ENCODE data around the gene AGAP1.

AGAP1 gene

DNA sequence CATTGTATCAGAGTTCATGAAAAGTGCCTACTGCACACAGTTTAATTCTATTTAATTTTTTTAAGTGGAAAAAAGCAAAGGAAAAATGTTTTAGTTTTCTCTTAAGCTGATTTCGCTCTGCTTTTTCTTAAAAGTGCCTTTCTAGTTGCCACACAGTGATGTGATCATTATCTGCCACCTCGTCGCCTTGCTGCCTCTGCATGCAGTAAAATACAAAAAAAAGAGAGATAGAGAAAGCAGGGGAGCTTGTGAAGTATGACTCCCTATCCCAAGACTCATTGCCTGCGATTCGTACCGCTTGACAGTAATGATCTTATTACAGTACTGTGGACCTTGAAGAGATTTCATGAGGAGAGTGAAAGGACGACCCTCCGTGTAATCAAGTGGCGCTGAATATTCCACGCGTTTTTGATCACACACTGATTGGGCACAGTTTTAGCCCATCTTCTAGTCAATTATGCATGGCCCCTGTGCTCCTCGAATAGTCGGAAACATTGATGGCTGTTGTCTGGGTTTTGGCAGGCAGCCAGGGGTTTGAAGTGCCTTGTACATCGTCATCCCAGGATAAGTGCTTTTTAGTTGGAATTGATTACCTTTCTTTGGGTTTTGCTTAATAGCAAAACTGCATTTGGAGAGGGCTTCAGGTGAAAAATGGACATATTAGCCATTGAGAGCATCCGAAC lies 486.1 kb downstream of the AGAP1 start:
- Histone ChIP-seq H3K27me3 (ENCODE audit: control insufficient read depth in 2 of 2, insufficient read depth in 2 of 2, low read length in 2 of 2) (no peaks in the 10 kb centered on the region), H3K27ac (ENCODE audit: low read depth in 2 of 2, low read length in 2 of 2) (no peak overlapping the region), H3K4me3 (ENCODE audit: low read length in 2 of 2) (no peak overlapping the region), H3K9ac (ENCODE audit: low read depth in 1 of 2, low read length in 2 of 2) (no peak overlapping the region), H3K36me3 (ENCODE audit: control insufficient read depth in 2 of 2, insufficient read depth in 2 of 2, low read length in 2 of 2) (peaks cover 2 to 3% of the 10 kb centered on the region in 2 donors), H3K9me3 (ENCODE audit: control insufficient read depth in 2 of 2, low read length in 2 of 2) (no peaks in the 10 kb centered on the region), H3K4me1 (ENCODE audit: control insufficient read depth in 2 of 2, insufficient read depth in 2 of 2, low read length in 2 of 2) (no peaks in the 10 kb centered on the region)

DNA sequence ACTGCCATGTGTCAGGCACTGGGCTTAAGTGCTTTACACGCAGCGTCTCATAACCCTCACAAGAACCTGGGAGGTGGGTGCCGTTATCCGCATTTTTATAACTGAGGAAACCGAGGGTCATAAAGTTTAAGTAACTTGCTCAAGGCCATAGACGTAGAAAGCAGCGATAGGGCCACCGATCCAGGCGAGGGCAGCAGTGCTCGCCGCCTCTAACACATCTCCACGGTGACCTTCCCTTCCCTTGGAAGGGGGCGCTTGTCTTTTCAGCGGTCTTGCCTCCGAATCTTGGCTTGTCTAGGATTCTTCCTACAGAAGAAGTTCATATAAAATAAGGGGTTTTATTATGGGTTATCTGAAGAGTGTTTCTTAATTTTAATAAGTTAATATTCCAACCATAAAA lies 487.8 kb downstream of the AGAP1 start:
- Histone ChIP-seq H3K4me1 (ENCODE audit: control insufficient read depth in 2 of 2, insufficient read depth in 2 of 2, low read length in 2 of 2) (no peaks in the 10 kb centered on the region), H3K4me3 (ENCODE audit: low read length in 2 of 2) (no peak overlapping the region), H3K36me3 (ENCODE audit: control insufficient read depth in 2 of 2, insufficient read depth in 2 of 2, low read length in 2 of 2) (peaks cover 2 to 3% of the 10 kb centered on the region in 2 donors), H3K27ac (ENCODE audit: low read depth in 2 of 2, low read length in 2 of 2) (no peak overlapping the region), H3K9me3 (ENCODE audit: control insufficient read depth in 2 of 2, low read length in 2 of 2) (no peaks in the 10 kb centered on the region), H3K9ac (ENCODE audit: low read depth in 1 of 2, low read length in 2 of 2) (no peak overlapping the region), H3K27me3 (ENCODE audit: control insufficient read depth in 2 of 2, insufficient read depth in 2 of 2, low read length in 2 of 2) (no peaks in the 10 kb centered on the region)

DNA sequence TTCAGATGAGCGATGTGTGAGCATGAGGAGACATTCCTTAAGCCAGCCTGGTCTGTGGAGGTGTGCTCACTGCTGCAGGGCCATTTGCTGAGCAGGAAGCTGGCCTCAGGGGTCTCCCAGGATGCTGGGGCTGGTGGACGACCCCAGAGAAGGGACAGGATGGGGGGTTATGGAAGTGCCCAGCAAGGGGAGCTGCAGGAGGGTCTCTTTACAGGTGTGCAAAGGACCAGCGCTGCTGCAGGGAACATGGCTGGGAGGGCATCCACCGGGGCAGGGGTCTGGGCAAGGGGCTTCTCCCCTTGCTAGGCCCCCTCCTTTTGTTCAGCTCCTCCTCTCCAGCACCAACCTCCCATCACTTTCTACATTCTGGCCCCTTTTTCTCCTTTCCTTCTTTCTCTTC lies 489.2 kb downstream of the AGAP1 start:
- H3K27me3 ChIP-seq (ENCODE audit: control insufficient read depth in 2 of 2, insufficient read depth in 2 of 2, low read length in 2 of 2), result no peaks in the 10 kb centered on the region
- no peak overlapping the region for H3K4me3 ChIP-seq (ENCODE audit: low read length in 2 of 2)

DNA sequence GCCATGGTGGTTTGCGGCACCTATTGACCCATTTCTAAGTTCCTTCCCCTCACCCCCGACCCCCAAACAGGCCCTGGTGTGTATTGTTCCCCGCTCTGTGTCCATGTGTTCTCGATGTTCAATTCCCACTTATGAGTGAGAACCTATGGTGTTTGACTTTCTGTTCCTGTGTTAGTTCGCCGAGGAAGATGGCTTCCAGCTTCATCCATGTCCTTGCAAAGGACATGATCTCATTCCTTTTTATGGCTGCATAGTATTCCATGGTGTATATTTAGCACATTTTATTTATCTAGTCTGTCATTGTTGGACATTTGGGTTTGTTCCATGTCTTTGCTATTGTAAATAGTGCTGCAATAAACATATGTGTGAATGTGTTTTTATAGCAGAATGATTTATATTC lies 490.7 kb downstream of the AGAP1 start:
- H3K36me3 ChIP-seq (ENCODE audit: control insufficient read depth in 2 of 2, insufficient read depth in 2 of 2, low read length in 2 of 2), result peaks cover 2 to 3% of the 10 kb centered on the region in 2 donors
- H3K4me1 ChIP-seq (ENCODE audit: control insufficient read depth in 2 of 2, insufficient read depth in 2 of 2, low read length in 2 of 2), result no peaks in the 10 kb centered on the region
- H3K4me3 ChIP-seq (ENCODE audit: low read length in 2 of 2), result no peak overlapping the region
- H3K27ac ChIP-seq (ENCODE audit: low read depth in 2 of 2, low read length in 2 of 2), result no peak overlapping the region
- H3K9me3 ChIP-seq (ENCODE audit: control insufficient read depth in 2 of 2, low read length in 2 of 2), result no peaks in the 10 kb centered on the region
- no peaks in the 10 kb centered on the region for H3K27me3 ChIP-seq (ENCODE audit: control insufficient read depth in 2 of 2, insufficient read depth in 2 of 2, low read length in 2 of 2)
- no peak overlapping the region for H3K9ac ChIP-seq (ENCODE audit: low read depth in 1 of 2, low read length in 2 of 2)

More for the DNA sequence above, 489.2 kb downstream of the AGAP1 start:
- Histone ChIP-seq H3K27ac (ENCODE audit: low read depth in 2 of 2, low read length in 2 of 2) (no peak overlapping the region), H3K9ac (ENCODE audit: low read depth in 1 of 2, low read length in 2 of 2) (no peak overlapping the region), H3K4me1 (ENCODE audit: control insufficient read depth in 2 of 2, insufficient read depth in 2 of 2, low read length in 2 of 2) (no peaks in the 10 kb centered on the region), H3K36me3 (ENCODE audit: control insufficient read depth in 2 of 2, insufficient read depth in 2 of 2, low read length in 2 of 2) (peaks cover 2 to 3% of the 10 kb centered on the region in 2 donors), H3K9me3 (ENCODE audit: control insufficient read depth in 2 of 2, low read length in 2 of 2) (no peaks in the 10 kb centered on the region)

DNA sequence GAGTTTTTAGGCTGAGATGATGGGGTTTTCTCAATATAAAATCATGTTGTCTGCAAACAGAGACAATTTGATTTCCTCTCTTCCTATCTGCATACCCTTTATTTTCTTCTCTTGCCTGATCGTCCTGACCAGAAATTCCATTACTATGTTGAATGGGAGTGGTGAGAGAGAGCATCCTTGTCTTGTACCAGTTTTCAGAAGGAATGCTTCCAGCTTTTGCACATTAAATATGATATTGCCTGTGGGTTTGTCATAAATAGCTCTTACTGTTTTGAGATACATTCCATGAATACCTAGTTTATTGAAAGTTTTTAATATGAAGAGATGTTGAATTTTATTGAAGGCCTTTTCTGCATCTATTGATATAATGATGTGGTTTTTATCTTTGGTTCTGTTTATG lies 492.5 kb downstream of the AGAP1 start:
- Histone ChIP-seq H3K4me3 (ENCODE audit: low read length in 2 of 2) (no peak overlapping the region), H3K27me3 (ENCODE audit: control insufficient read depth in 2 of 2, insufficient read depth in 2 of 2, low read length in 2 of 2) (no peaks in the 10 kb centered on the region), H3K27ac (ENCODE audit: low read depth in 2 of 2, low read length in 2 of 2) (no peak overlapping the region), H3K36me3 (ENCODE audit: control insufficient read depth in 2 of 2, insufficient read depth in 2 of 2, low read length in 2 of 2) (peaks cover 2 to 3% of the 10 kb centered on the region in 2 donors), H3K9me3 (ENCODE audit: control insufficient read depth in 2 of 2, low read length in 2 of 2) (no peaks in the 10 kb centered on the region), H3K9ac (ENCODE audit: low read depth in 1 of 2, low read length in 2 of 2) (no peak overlapping the region), H3K4me1 (ENCODE audit: control insufficient read depth in 2 of 2, insufficient read depth in 2 of 2, low read length in 2 of 2) (no peaks in the 10 kb centered on the region)

DNA sequence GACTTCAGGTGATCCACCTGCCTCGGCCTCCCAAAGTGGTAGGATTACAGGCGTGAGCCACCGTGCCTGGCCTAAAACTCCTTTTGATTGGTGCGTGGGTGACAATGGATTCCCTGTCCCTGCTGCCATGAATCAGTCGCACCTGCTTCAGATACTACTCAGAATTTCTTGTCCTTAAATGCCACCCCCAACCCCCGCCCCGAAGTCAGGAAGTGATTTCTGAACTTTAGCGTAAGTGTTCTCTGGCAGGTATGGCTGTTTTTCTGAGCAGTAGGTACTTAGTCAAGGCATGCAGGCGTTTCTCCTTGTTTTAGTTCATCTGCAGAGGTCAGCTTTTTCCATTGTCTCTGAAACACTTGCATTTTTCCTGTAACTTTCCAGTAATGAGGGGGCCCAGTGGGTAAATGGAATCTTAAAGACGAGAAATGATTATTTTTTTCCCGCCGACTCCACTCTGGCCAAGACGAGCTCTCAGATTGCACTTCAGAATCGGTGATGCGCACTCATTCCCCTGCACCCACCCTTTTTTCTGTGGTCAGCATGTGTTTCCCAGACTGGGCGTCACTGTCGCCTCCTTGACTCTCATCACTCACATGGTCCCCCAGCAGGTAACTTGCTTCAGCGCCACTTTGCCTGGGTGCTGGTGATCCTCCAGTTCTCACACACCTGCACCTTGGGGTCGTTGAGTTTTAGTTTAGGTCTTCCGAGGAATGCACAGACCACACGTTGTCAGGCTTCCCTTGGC lies 494.6 kb downstream of the AGAP1 start:
- no peaks in the 10 kb centered on the region for H3K27me3 ChIP-seq (ENCODE audit: control insufficient read depth in 2 of 2, insufficient read depth in 2 of 2, low read length in 2 of 2)
- peaks cover 4 to 7% of the 10 kb centered on the region in 2 donors for H3K36me3 ChIP-seq (ENCODE audit: control insufficient read depth in 2 of 2, insufficient read depth in 2 of 2, low read length in 2 of 2)
- H3K4me3 ChIP-seq (ENCODE audit: low read length in 2 of 2), result no peak overlapping the region
- H3K4me1 ChIP-seq (ENCODE audit: control insufficient read depth in 2 of 2, insufficient read depth in 2 of 2, low read length in 2 of 2), result no peaks in the 10 kb centered on the region
- H3K9me3 ChIP-seq (ENCODE audit: control insufficient read depth in 2 of 2, low read length in 2 of 2), result no peaks in the 10 kb centered on the region
- no peak overlapping the region for H3K27ac ChIP-seq (ENCODE audit: low read depth in 2 of 2, low read length in 2 of 2)
- H3K9ac ChIP-seq (ENCODE audit: low read depth in 1 of 2, low read length in 2 of 2), result no peak overlapping the region

DNA sequence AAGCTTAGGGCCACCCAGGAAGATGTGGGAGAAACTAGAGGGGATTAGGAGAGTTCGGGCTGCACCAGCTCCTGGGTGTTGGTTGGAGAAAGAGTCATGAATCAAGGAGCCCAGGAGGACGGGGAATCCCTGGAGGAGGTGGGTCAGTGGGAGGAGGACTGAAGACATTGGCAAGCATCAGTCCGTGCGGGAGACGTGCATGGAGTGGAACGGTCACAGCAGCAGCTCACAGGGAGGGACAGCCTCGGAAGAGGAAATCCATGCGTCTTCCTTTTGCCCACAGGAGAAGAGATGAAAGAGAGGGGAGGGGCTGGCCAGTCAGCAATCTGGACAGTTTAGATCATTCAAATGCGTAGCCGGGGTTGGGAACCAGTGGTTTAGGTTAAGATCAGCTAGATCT lies 495.7 kb downstream of the AGAP1 start:
- H3K9ac ChIP-seq (ENCODE audit: low read depth in 1 of 2, low read length in 2 of 2), result no peak overlapping the region
- no peak overlapping the region for H3K27ac ChIP-seq (ENCODE audit: low read depth in 2 of 2, low read length in 2 of 2)
- H3K36me3 ChIP-seq (ENCODE audit: control insufficient read depth in 2 of 2, insufficient read depth in 2 of 2, low read length in 2 of 2), result peaks cover 4 to 7% of the 10 kb centered on the region in 2 donors
- no peaks in the 10 kb centered on the region for H3K27me3 ChIP-seq (ENCODE audit: control insufficient read depth in 2 of 2, insufficient read depth in 2 of 2, low read length in 2 of 2)
- H3K4me3 ChIP-seq (ENCODE audit: low read length in 2 of 2), result no peak overlapping the region
- H3K4me1 ChIP-seq (ENCODE audit: control insufficient read depth in 2 of 2, insufficient read depth in 2 of 2, low read length in 2 of 2), result no peaks in the 10 kb centered on the region
- no peaks in the 10 kb centered on the region for H3K9me3 ChIP-seq (ENCODE audit: control insufficient read depth in 2 of 2, low read length in 2 of 2)

DNA sequence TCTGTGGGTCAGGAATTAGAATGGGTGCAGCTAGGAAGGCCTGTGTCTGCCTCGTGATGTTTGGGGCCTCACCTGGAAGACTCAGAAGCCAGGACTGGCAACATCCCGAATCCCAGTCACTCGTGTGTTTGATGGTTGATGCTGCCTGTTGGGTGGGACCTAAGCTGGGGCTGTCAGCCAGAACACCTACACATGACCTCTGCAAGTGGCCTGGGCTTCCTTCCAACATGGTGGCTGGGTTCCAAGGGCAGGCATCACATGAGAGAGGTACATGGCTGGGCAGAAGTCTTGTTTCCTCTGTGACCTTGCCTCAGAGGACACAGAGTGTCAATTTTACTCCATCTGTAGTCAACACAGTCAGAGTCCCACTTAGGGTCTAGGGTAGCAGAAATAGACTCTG lies 496.5 kb downstream of the AGAP1 start:
- Histone ChIP-seq H3K27ac (ENCODE audit: low read depth in 2 of 2, low read length in 2 of 2) (no peak overlapping the region), H3K9me3 (ENCODE audit: control insufficient read depth in 2 of 2, low read length in 2 of 2) (no peaks in the 10 kb centered on the region), H3K4me1 (ENCODE audit: control insufficient read depth in 2 of 2, insufficient read depth in 2 of 2, low read length in 2 of 2) (no peaks in the 10 kb centered on the region), H3K27me3 (ENCODE audit: control insufficient read depth in 2 of 2, insufficient read depth in 2 of 2, low read length in 2 of 2) (no peaks in the 10 kb centered on the region), H3K36me3 (ENCODE audit: control insufficient read depth in 2 of 2, insufficient read depth in 2 of 2, low read length in 2 of 2) (peaks cover 4 to 7% of the 10 kb centered on the region in 2 donors), H3K9ac (ENCODE audit: low read depth in 1 of 2, low read length in 2 of 2) (no peak overlapping the region), H3K4me3 (ENCODE audit: low read length in 2 of 2) (no peak overlapping the region)

DNA sequence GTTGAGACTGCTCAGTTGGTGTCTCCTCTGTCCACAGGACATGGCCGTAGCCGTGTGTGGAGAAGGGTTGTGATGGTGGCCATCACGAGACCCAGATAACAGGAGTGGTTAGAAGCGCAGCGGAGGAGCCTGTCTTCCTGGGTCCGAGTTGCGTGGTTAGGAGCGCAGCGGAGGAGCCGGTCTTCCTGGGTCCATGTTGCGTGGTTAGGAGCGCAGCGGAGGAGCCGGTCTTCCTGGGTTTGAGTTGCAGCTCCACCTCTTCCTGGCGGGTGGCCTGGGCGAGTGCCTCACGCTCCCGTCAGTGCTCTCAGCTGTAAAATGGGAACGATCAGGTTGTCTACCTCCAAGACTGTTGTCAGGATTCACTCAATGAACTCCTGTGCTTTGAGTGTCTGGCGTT lies 498.2 kb downstream of the AGAP1 start:
- H3K4me1 ChIP-seq (ENCODE audit: control insufficient read depth in 2 of 2, insufficient read depth in 2 of 2, low read length in 2 of 2), result no peaks in the 10 kb centered on the region
- H3K9ac ChIP-seq (ENCODE audit: low read depth in 1 of 2, low read length in 2 of 2), result no peak overlapping the region
- H3K36me3 ChIP-seq (ENCODE audit: control insufficient read depth in 2 of 2, insufficient read depth in 2 of 2, low read length in 2 of 2), result peaks cover 4 to 7% of the 10 kb centered on the region in 2 donors
- H3K27ac ChIP-seq (ENCODE audit: low read depth in 2 of 2, low read length in 2 of 2), result no peak overlapping the region
- no peaks in the 10 kb centered on the region for H3K9me3 ChIP-seq (ENCODE audit: control insufficient read depth in 2 of 2, low read length in 2 of 2)
- no peak overlapping the region for H3K4me3 ChIP-seq (ENCODE audit: low read length in 2 of 2)
- no peaks in the 10 kb centered on the region for H3K27me3 ChIP-seq (ENCODE audit: control insufficient read depth in 2 of 2, insufficient read depth in 2 of 2, low read length in 2 of 2)

DNA sequence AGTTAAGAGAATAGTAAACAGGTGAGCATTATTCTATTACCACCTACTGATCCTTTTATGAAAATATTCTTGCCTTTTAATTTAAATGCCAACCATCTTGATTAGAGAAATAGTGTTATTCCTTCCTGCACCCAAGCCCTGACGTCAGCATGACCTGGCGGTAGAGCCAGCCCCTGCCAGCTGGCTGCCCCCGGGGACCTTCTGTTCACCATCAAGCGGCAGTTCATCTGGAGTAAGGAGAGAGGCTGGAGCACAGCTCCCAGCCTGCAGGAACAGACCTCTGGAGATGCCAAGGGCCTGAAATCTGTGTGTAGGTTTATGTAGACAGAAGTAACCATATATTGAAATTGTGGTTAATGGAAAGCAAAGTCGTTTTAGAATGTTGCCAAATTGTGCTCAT lies 502.6 kb downstream of the AGAP1 start:
- no peaks in the 10 kb centered on the region for H3K4me1 ChIP-seq (ENCODE audit: control insufficient read depth in 2 of 2, insufficient read depth in 2 of 2, low read length in 2 of 2)
- no peaks in the 10 kb centered on the region for H3K27me3 ChIP-seq (ENCODE audit: control insufficient read depth in 2 of 2, insufficient read depth in 2 of 2, low read length in 2 of 2)
- no peak overlapping the region for H3K4me3 ChIP-seq (ENCODE audit: low read length in 2 of 2)
- no peaks in the 10 kb centered on the region for H3K9me3 ChIP-seq (ENCODE audit: control insufficient read depth in 2 of 2, low read length in 2 of 2)
- no peak overlapping the region for H3K9ac ChIP-seq (ENCODE audit: low read depth in 1 of 2, low read length in 2 of 2)
- no peak overlapping the region for H3K27ac ChIP-seq (ENCODE audit: low read depth in 2 of 2, low read length in 2 of 2)
- H3K36me3 ChIP-seq (ENCODE audit: control insufficient read depth in 2 of 2, insufficient read depth in 2 of 2, low read length in 2 of 2), result peaks cover 5 to 15% of the 10 kb centered on the region in 2 donors

Measured in mucosa of rectum (tissue), 2 donors.